Spleen (tissue), 11 donors: ENCODE results near the gene SYNPR. TPM values are rescaled to one million over a fixed set of nuclear protein-coding genes. Genes with fewer than 3 reads are reported as not detected.
"Not testable (repeated sequence)": the region's sequence is repeated elsewhere in the genome, so short reads cannot be mapped to it uniquely, and the experiment has no call there.

Experiments
- DNase-seq: peaks from one replicate; pipeline ENCODE4 v3.0.0-alpha.2; 2020
- H3K27ac ChIP-seq, 8 donors: fragments of 200-600 bp; sonication (generic) in 7 of 8; 1 replicate in 4 of 8; 2 replicates in 4 of 8; pipeline versions ENCODE4 v1.5.0 to v1.8.0; 2016 to 2021; ENCODE audit warnings: inconsistent platforms in 4 of 8, mild to moderate bottlenecking in 4 of 8, moderate library complexity in 1 of 8
- H3K27me3 ChIP-seq, 7 donors: fragments of 200-600 bp; sonication (generic) in 6 of 7; replicated peaks in 1 of 7; 1 replicate in 4 of 7; 2 replicates in 3 of 7; pipeline versions ENCODE4 v1.5.0 to v1.8.0; 2016 to 2021; ENCODE audit warnings: inconsistent platforms in 3 of 7, mild to moderate bottlenecking in 1 of 7
- H3K36me3 ChIP-seq, 6 donors: fragments of 200-600 bp; sonication (generic) in 5 of 6; 1 replicate in 4 of 6; 2 replicates in 2 of 6; pipeline versions ENCODE4 v1.5.0 to v1.8.0; 2016 to 2021; ENCODE audit warnings: inconsistent platforms in 2 of 6
- H3K4me1 ChIP-seq, 6 donors: fragments of 200-600 bp; sonication (generic) in 5 of 6; 1 replicate in 3 of 6; 2 replicates in 3 of 6; pipeline versions ENCODE4 v1.5.0 to v1.8.0; 2016 to 2021; ENCODE audit warnings: inconsistent platforms in 3 of 6
- H3K4me3 ChIP-seq, 8 donors: fragments of 200-600 bp; sonication (generic) in 7 of 8; 1 replicate in 4 of 8; 2 replicates in 4 of 8; pipeline versions ENCODE4 v1.5.0 to v1.8.0; 2016 to 2021; ENCODE audit warnings: inconsistent platforms in 4 of 8, mild to moderate bottlenecking in 4 of 8, moderate library complexity in 2 of 8
- H3K9me3 ChIP-seq, 8 donors: fragments of 200-600 bp; sonication (generic) in 7 of 8; 1 replicate in 4 of 8; 2 replicates in 4 of 8; pipeline versions ENCODE4 v1.5.0 to v1.8.0; 2016 to 2021; ENCODE audit warnings: inconsistent platforms in 4 of 8
- CTCF ChIP-seq, 11 experiments: fragments of 200-600 bp in 7 of 11; fragments of 450-650 bp in 4 of 11; sonication (generic) in 4 of 11; IDR thresholded peaks in 8 of 11; conservative IDR thresholded peaks in 3 of 11; 1 replicate in 7 of 11; 2 replicates in 4 of 11; pipeline versions ENCODE4 v1.4.0 to v1.8.0; 2016 to 2021; ENCODE audit warnings: antibody characterized with exemption in 11 of 11, inconsistent platforms in 4 of 11, mild to moderate bottlenecking in 1 of 11
- POLR2A ChIP-seq, 3 donors: fragments of 450-650 bp; IDR thresholded peaks; one replicate each; pipeline ENCODE4 v1.5.1; 2017; ENCODE audit warnings: antibody characterized with exemption in 3 of 3, mild to moderate bottlenecking in 1 of 3
- POLR2AphosphoS5 ChIP-seq, 3 donors: sonication (generic); formaldehyde crosslinking; IDR thresholded peaks; one replicate each; pipeline ENCODE4 v1.5.1; 2017; ENCODE audit warnings: antibody characterized with exemption in 3 of 3
- WGBS, 5 donors: extraction: QIAGEN DNeasy Blood & Tissue Kit in 3 of 5; methylation state at CpG; one replicate each; pipeline versions ENCODE4 v1.1.5 to v1.1.7; 2013 to 2018; 5-methylcytosine and 5-hydroxymethylcytosine counted together
- intact Hi-C: fragments of 100-400 bp; cut with DNase I; formaldehyde crosslinking; loops from one replicate; pipeline ENCODE4 v1.15.0; 2023; ENCODE audit warnings: low total_unique reads
- polyA plus RNA-seq, 3 donors: library from polyadenylated mRNA; stranded (reverse); fragments of 200-250 nt; gene quantifications; one replicate each; pipeline ENCODE4 v1.2.1, GENCODE V29; 2013
- total RNA-seq, 7 donors: library from RNA; depleted of rRNA in 3 of 7; stranded (reverse); fragments of >200 nt in 3 of 7; fragmentation: NEBNext Ultra II Directional in 4 of 7; extraction: Animal tissue kit (Norgen Biotek cat#: 25700) in 4 of 7; gene quantifications; one replicate each; pipeline versions ENCODE4 v1.1.0 to v1.2.1, GENCODE V29; 2016 to 2021
- donor health status: healthy with polysubstance abuse.
- donor health status: DM: no; HTN: no; CAD: no; lungs with moderate emphysema.
- donor health status: DM: no; HTN: no; CAD: no.
- donor health status: Bipolar disorder and iron deficiency.
- donor health status: healthy.
- donor health status: DM: no; HTN: no; CAD: no.
- donor health status: DM: yes; HTN: yes; CAD: no.

The SYNPR gene
- total and polyA plus RNA-seq, 10 donors: not detected

GRCh38 chr3:63639806-63640205, 361.7 kb downstream of the SYNPR start:
- 86 to 96% (median 92%) methylated on average over 2 of the region's 2 CpGs for WGBS, 5 donors
- Histone ChIP-seq H3K4me1 (no peaks in the 10 kb centered on the region), H3K27ac (no peak overlapping the region), H3K9me3 (peaks cover 0 to 12% (median 0%) of the 10 kb centered on the region in 8 donors), H3K36me3 (no peaks in the 10 kb centered on the region), H3K27me3 (no peaks in the 10 kb centered on the region), H3K4me3 (no peak overlapping the region)
- TF ChIP-seq POLR2A (IDR thresholded peaks at IDR 0.05): no peak
- TF ChIP-seq CTCF (IDR thresholded peaks at IDR 0.05 in 8 of 11, conservative IDR thresholded peaks at IDR 0.05 in 3 of 11): no peak
- no peak for TF ChIP-seq POLR2AphosphoS5 (IDR thresholded peaks at IDR 0.05)
- intact Hi-C loops: no loop called here
- DNase-seq: no peak

- WGBS, 5 donors: 38 to 89% (median 75%) methylated on average over 1 of the region's 1 CpG
- Histone ChIP-seq H3K4me3 (no peak overlapping the region), H3K4me1 (no peaks in the 10 kb centered on the region), H3K27ac (no peak overlapping the region), H3K9me3 (peaks cover 0 to 9% (median 0%) of the 10 kb centered on the region in 8 donors), H3K36me3 (no peaks in the 10 kb centered on the region), H3K27me3 (peaks cover 0 to 7% (median 0%) of the 10 kb centered on the region in 7 donors)
- intact Hi-C loops: no loop called here
- no peak for DNase-seq
- no peak for TF ChIP-seq POLR2A (IDR thresholded peaks at IDR 0.05)
- TF ChIP-seq CTCF (IDR thresholded peaks at IDR 0.05 in 8 of 11, conservative IDR thresholded peaks at IDR 0.05 in 3 of 11): no peak
- no peak for TF ChIP-seq POLR2AphosphoS5 (IDR thresholded peaks at IDR 0.05)
Observed at GRCh38 chr3:63642488-63642887, 364.4 kb downstream of the SYNPR start.

GRCh38 chr3:63644212-63644797, 366.2 kb downstream of the SYNPR start:
- no peak for DNase-seq
- intact Hi-C loops: no loop called here
- Histone ChIP-seq H3K4me1 (no peaks in the 10 kb centered on the region), H3K36me3 (no peaks in the 10 kb centered on the region), H3K27ac (no peak overlapping the region), H3K27me3 (peaks cover 0 to 7% (median 0%) of the 10 kb centered on the region in 7 donors), H3K9me3 (peaks cover 0 to 9% (median 0%) of the 10 kb centered on the region in 8 donors), H3K4me3 (no peak overlapping the region)
- no peak for TF ChIP-seq CTCF (IDR thresholded peaks at IDR 0.05 in 8 of 11, conservative IDR thresholded peaks at IDR 0.05 in 3 of 11)
- TF ChIP-seq POLR2AphosphoS5 (IDR thresholded peaks at IDR 0.05): no peak
- no peak for TF ChIP-seq POLR2A (IDR thresholded peaks at IDR 0.05)
- WGBS, 5 donors: 61 to 80% (median 71%) methylated on average over 5 of the region's 5 CpGs

- H3K36me3 ChIP-seq, H3K27me3 ChIP-seq, H3K9me3 ChIP-seq, intact Hi-C loops, DNase-seq, H3K4me1 ChIP-seq, H3K4me3 ChIP-seq, H3K27ac ChIP-seq: not testable (repeated sequence)
- WGBS, 5 donors: 62 to 75% (median 69%) methylated on average over 25 of the region's 25 CpGs
Observed at GRCh38 chr3:63644928-63645781, 367.0 kb downstream of the SYNPR start.
